ENCODE results near the gene PCNX2. TPM values are rescaled to one million over a fixed set of nuclear protein-coding genes. Genes with fewer than 3 reads are reported as not detected.

Gene PCNX2
- total and polyA plus RNA-seq, 10 of the 15 experiments (the other 5 are each of a cell fraction or from before 2014, with no cell fraction given), result 2.1 to 16.4 (median 8.1) TPM

DNA sequence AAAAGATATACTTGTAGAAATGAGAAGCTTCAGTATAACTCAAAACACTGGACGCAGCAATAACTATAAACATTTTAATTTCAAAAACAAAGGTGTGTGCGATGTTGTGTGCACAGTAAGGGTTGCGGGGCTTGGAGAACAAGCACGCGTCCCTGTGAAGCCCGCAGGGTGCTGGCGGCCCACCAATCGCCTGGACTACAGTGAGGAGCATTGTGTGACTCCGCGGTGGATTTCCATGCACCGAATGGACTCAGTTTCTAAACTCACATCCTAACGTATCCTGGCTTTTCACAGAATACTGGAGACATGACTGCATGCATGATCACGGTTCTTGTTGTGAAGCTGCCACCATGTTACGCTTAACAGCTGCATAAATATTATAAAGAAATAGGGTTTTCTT lies 312.1 kb downstream of the PCNX2 start:
- Histone ChIP-seq H3K9ac (ENCODE audit: control insufficient read depth, insufficient read depth, low read length) (no peak overlapping the region), H3K27ac (ENCODE audit: control insufficient read depth, insufficient read depth) (no peak overlapping the region), H3K4me2 (ENCODE audit: control insufficient read depth, insufficient read depth) (no peak overlapping the region), H3K36me3 (ENCODE audit: control insufficient read depth in 2 of 2, insufficient read depth in 2 of 2, low read length in 1 of 2) (no peaks in the 10 kb centered on the region; a peak in 2 of 4 replicates), H3K4me3 (no peak overlapping the region), H3K79me2 (ENCODE audit: control insufficient read depth, insufficient read depth, low read length) (no peaks in the 10 kb centered on the region), H3K4me1 (ENCODE audit: control insufficient read depth, insufficient read depth, low read length) (no peaks in the 10 kb centered on the region), H3K9me3 (replicated peaks; ENCODE audit: control insufficient read depth, insufficient read depth, low read length) (no peaks in the 10 kb centered on the region), H2AFZ (ENCODE audit: control insufficient read depth, low read depth, low read length) (no peak overlapping the region), H3K27me3 (replicated peaks in 1 of 2; ENCODE audit: control insufficient read depth in 2 of 2, insufficient read depth in 2 of 2, low read length in 1 of 2) (no peaks in the 10 kb centered on the region), H4K20me1 (ENCODE audit: control insufficient read depth, insufficient read depth) (no peaks in the 10 kb centered on the region)
- no TSS peak for BruUV-seq (replicated peaks)
- ChIA-PET SMC1A (ENCODE audit: uncharacterized antibody, unreplicated experiment) (no interaction called here), CTCF (no interaction called here), RAD21 (ENCODE audit: unreplicated experiment) (no interaction called here), POLR2A (no interaction called here)
- no peak for FAIRE-seq
- no peak for DNase-seq (ENCODE audit: low read depth, low spot score)
- in situ Hi-C loops (cut with MboI), result no loop called here
- intact Hi-C loops (cut with micrococcal nuclease; ENCODE audit: unreplicated experiment), result no loop called here
- ATAC-seq, result no peak
- TF ChIP-seq HDGF (IDR thresholded peaks at IDR 0.05), result no peak
- no peak for TF ChIP-seq SIX5 (IDR thresholded peaks at IDR 0.05; ENCODE audit: low read depth, low read length, severe bottlenecking)
- TF ChIP-seq HDAC6 (IDR thresholded peaks at IDR 0.05; ENCODE audit: unreplicated experiment), result no peak
- TF ChIP-seq MTA2 (IDR thresholded peaks at IDR 0.05; ENCODE audit: low read depth), result no peak
- no peak for TF ChIP-seq NKRF (conservative IDR thresholded peaks at IDR 0.05)
- TF ChIP-seq, protein P1, sequence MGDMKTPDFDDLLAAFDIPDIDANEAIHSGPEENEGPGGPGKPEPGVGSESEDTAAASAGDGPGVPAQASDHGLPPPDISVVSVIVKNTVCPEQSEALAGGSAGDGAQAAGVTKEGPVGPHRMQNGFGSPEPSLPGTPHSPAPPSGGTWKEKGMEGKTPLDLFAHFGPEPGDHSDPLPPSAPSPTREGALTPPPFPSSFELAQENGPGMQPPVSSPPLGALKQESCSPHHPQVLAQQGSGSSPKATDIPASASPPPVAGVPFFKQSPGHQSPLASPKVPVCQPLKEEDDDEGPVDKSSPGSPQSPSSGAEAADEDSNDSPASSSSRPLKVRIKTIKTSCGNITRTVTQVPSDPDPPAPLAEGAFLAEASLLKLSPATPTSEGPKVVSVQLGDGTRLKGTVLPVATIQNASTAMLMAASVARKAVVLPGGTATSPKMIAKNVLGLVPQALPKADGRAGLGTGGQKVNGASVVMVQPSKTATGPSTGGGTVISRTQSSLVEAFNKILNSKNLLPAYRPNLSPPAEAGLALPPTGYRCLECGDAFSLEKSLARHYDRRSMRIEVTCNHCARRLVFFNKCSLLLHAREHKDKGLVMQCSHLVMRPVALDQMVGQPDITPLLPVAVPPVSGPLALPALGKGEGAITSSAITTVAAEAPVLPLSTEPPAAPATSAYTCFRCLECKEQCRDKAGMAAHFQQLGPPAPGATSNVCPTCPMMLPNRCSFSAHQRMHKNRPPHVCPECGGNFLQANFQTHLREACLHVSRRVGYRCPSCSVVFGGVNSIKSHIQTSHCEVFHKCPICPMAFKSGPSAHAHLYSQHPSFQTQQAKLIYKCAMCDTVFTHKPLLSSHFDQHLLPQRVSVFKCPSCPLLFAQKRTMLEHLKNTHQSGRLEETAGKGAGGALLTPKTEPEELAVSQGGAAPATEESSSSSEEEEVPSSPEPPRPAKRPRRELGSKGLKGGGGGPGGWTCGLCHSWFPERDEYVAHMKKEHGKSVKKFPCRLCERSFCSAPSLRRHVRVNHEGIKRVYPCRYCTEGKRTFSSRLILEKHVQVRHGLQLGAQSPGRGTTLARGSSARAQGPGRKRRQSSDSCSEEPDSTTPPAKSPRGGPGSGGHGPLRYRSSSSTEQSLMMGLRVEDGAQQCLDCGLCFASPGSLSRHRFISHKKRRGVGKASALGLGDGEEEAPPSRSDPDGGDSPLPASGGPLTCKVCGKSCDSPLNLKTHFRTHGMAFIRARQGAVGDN (IDR thresholded peaks at IDR 0.05), result no peak
- TF ChIP-seq FOS (IDR thresholded peaks at IDR 0.05; ENCODE audit: borderline replicate concordance, extremely low read depth, insufficient read length), result no peak
- TF ChIP-seq, protein P2, sequence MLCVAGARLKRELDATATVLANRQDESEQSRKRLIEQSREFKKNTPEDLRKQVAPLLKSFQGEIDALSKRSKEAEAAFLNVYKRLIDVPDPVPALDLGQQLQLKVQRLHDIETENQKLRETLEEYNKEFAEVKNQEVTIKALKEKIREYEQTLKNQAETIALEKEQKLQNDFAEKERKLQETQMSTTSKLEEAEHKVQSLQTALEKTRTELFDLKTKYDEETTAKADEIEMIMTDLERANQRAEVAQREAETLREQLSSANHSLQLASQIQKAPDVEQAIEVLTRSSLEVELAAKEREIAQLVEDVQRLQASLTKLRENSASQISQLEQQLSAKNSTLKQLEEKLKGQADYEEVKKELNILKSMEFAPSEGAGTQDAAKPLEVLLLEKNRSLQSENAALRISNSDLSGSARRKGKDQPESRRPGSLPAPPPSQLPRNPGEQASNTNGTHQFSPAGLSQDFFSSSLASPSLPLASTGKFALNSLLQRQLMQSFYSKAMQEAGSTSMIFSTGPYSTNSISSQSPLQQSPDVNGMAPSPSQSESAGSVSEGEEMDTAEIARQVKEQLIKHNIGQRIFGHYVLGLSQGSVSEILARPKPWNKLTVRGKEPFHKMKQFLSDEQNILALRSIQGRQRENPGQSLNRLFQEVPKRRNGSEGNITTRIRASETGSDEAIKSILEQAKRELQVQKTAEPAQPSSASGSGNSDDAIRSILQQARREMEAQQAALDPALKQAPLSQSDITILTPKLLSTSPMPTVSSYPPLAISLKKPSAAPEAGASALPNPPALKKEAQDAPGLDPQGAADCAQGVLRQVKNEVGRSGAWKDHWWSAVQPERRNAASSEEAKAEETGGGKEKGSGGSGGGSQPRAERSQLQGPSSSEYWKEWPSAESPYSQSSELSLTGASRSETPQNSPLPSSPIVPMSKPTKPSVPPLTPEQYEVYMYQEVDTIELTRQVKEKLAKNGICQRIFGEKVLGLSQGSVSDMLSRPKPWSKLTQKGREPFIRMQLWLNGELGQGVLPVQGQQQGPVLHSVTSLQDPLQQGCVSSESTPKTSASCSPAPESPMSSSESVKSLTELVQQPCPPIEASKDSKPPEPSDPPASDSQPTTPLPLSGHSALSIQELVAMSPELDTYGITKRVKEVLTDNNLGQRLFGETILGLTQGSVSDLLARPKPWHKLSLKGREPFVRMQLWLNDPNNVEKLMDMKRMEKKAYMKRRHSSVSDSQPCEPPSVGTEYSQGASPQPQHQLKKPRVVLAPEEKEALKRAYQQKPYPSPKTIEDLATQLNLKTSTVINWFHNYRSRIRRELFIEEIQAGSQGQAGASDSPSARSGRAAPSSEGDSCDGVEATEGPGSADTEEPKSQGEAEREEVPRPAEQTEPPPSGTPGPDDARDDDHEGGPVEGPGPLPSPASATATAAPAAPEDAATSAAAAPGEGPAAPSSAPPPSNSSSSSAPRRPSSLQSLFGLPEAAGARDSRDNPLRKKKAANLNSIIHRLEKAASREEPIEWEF (IDR thresholded peaks at IDR 0.05; ENCODE audit: insufficient replicate concordance, low read depth, low read length), result no peak
- WGBS (ENCODE audit: insufficient coverage, insufficient replicate concordance, low lambda C conversion rate, missing lambda C conversion rate), result 96% methylated on average over 14 of the region's 14 CpGs

Data from GM12878 (cell line).